DMS153 treated with DMSO at 0.1 percent for 48 hours (cell line): ENCODE measurements around the gene UBE2O.
"Not testable (repeated sequence)": the region's sequence is repeated elsewhere in the genome, so short reads cannot be mapped to it uniquely, and the experiment has no call there.

ENCODE experiments used
- DNase-seq: peaks from one replicate; lab custom pipeline; 2025; ENCODE audit not compliant: unreplicated experiment; lab: John Stamatoyannopoulos, UW

The UBE2O gene

DNA sequence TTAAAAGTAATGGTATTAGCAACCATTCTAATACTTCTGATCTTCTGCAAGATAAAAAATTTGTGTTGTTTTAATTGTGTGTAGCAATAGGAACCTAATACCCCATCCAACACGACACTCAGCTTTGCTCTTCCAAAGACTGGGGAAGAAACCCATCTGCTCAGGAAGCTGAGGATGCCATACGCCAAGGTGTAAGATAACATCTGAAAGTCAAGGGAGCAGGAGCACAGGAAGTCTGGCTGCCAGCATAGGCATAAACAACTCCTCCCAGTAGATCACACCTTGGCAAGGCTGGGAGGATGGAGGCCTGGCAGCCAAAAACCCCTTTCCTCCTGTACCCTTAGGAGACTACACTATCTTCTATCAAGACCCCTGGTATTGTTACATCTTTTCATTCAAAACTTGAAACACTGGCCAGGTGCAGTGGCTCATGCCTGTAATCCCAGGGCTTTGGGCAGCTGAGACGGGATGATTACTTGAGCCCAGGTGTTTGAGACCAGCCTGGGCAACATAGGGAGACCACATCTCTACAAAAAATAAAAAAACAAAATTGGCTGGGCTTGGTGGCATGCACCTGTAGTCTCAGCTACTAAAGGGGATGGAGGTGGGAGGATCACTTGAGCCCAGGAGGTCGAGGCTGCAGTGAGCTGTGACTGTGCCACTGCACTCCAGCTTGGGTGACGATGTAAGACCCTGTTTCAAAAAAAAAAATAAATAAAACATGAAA is 74.2 kb downstream of the UBE2O start:
- no peak for DNase-seq

DNA sequence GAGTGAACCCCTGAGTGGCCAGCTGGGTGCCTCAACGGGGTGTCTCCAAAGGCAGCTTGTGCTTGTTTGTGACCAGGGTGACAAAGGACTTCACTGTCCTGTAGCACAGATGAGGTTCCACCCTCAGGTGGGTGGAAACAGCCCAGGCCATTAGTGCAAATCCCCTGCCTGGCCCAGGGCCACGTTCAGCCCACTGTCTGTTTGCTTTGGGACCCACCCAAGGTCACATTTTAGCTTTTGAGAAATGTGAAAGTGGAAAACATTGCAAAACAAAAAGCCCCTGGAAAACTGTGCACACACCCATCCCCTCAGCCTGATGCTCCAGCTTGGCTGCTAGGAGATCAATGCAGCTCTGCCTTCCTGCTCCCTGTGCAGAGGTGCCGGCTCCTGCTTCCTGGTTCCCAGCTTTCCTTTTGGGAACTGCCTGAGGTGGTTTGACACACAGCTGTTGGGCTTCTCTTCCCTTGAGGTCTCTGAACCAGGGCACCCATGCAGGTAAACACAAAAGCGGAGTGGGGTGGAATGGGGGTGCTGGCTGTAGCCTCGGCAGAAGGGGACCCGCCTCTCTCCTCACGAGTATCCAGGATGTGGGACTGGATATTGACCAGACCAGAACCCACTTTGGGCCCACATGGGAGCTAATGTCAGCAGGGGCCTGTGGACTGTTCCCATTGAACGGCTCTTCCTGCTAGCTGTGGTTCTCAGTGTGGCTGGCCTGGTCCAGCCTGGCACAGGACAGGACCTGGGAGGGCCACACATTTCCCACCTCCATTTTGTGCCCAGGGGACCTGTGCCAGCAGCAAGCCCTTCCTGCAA is 76.4 kb downstream of the UBE2O start:
- DNase-seq, result no peak

DNA sequence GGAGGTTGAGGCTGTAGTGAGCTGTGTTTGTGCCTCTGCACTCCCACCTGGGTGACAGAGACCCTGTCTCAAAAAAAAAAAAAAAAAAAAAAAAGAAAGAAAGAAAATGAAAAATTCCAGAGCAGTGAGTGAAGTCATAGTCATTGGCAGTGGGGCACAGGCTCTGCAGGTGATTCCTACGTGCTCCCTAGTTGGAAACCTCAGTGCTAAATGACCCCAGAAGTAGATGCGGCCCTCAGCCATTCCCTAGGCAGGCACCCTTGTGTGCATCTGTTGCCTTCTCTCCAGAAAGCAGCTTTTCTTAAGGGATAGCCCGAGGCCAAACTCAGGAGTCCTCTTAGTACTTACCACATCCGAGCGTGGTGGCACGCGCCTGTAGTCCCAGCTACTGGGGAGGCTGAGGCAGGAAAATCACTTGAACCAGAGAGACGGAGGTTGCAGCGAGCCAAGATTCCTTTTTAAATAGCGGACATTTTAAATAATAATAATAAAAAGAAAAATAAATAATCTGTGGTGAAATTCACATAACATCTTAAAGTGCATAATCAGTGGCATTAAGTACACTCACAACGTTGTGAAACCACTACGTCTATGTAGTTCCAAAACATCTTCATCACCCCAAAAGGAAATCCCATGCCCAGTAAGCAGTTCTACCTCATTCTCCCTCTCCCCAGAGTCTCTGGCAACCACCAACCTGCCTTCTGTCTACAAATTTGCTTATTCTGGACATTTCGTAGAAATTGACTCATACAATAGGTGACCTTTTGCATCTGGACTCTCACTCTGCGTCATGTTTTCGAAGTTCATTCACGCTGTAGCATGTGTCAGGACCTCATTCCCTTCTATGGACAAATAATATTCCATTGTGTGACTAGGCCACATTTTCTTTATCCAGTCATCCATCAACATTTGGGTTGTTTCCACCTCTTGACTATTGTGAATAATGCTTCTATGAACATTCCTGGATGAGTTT is 81.0 kb downstream of the UBE2O start:
- DNase-seq, result no peak

DNA sequence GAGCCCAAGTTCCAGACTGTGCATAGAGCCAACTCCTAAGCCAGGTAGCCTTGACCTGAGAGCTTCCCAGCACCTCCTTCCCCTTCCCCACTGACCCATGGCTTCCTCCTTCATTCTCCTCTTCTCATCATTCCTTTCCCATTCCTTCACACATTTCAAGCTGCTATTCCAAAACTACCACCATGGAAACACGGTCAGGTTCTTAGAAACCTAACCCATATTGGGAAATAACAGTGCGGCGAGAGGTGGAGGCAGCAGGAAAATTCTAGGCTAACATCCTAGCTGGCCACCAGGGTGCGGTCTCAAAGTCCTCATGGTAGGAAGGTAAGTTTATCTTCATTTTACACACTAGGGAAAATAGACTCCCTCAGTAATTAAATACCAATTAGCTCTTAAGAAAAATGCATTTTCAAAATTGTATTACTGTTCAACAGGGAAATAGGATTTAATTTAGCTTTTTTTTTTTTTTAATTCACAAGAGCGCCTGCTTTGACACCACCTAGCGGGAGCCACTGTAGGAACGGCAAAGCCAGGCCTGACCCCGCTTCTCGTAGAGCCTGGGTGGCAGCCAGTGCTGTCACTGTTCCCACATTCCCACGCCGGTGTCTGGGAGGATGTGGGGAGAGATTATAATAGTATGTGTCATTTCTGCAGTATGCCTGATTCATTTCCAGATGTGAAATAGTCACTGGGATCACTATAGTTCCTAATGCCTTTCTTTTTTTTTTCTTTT is 82.5 kb downstream of the UBE2O start:
- DNase-seq, result no peak

DNA sequence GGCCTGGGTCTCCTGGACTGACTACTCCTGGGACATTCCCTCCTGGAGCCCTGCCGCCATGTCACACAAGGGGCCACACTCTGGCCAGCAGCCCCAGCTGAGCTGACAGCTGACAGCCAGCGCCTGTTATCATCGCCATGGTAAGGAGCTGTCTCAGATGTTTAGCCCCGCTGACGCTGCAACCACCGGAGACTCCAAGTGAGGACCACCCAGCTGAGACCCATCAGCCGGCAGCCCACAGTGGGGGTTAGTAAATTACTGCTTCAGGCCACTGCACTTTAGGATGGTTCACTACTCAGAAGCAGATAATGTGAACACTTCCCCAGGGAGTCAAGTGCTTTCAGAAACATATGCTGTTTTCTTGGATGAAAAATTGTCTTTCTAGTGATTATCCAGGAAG is 83.1 kb downstream of the UBE2O start:
- DNase-seq, result no peak

DNA sequence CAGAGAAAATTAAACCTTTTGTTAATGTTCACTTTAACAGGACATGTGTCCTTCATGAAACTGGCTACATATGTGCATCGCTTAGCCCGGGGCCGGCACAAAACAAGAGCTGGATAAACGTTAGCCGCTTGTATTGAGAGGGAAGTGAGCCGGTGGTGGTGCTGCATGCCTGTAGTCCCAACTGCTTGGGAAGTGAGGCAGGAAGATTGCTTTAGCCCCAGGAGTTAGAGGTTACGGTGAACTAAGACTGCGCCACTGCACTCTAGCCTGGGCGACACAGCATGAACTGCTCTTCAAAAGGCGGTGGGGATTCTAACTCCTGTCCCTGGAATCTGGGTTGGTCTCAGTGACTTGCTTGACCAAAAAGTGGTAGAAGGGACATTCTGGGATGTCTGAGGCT is 83.6 kb downstream of the UBE2O start:
- no peak for DNase-seq

DNA sequence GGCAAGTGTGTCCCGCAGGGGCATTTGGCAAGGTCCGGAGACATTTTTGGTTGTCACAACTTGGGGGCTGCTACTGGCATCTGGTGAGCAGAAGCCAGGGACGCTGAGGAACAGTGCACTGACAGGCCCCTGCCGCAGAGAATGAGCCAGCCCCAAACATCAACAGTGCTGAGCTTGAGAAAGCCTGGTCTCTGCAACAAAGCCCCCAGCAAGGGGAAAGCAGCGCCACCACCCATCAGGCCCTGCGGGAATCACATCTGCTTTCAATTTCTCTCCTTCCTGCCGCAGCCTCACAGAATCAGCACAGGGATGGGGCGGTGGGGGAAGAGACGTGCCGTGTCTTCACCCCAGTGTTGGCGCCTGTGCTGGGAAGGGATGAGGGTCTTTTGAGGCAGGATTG is 84.4 kb downstream of the UBE2O start:
- DNase-seq, result no peak

DNA sequence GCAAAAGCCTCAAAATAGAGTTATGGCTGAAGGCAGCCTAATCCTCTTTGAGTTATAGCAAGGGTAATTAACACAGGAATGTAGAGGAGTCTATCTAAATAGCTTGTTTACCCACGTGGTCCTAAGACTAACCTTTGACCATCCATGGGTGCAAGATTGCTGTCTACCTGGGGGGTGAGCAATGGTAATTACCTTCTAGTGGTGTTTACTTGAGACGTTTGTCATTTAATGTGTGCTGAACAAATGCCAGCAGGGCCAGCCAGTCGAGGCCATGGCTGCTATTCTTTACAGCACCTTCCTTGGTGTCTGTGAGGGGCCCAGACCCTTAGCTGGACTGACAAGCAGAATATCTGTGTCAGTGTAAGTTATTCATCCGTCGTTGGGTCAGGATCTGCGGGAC is 85.3 kb downstream of the UBE2O start:
- no peak for DNase-seq

DNA sequence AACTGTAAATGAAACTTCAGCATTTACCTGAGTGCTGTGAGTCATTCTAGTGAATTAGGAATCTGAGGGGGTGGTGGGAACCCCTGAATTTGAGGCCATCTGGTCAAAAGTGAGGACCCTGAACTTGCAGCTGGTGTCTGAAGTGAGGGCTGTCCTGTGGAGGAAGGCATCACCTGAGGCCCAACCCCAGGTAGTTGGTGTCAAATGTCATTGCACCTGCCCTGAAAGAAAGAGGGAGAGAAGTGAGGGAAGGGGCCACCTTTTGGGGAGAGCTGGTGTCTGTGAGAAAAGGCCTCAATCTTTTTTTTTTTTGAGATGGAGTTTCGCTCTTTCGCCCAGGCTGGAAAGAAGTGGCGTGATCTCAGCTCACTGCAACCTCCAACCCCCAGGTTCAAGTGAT is 86.7 kb downstream of the UBE2O start:
- no peak for DNase-seq

DNA sequence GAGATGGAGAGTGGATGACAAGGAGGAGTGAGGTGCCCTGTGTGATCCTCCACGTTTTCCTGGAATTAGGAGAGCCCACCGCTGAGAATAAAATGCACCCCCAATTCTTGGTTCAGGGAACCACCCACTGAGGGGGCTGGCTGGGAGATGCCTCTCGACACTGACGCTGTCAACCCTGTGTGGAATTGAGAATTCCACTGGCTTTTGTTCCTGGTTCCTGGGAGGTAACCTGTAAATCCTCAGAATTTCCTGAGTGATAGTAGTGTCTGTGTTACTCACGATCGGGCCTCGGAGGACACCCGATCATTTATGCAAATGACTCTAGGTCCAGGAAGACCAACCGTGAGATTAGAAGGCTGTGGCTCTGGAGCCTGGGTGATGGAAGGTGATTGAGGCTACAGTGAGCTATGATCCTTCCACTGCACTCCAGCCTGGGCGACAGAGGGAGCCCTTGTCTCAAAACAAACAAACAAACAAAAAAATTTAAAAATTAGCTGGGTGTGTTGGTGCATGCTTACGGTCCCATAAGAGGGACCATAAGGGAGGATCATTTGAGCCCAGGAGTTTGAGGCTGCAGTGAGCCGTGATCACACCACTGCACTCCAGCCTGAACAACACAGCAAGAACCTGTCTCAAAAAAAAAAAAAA is 87.6 kb downstream of the UBE2O start:
- DNase-seq, result no peak

DNA sequence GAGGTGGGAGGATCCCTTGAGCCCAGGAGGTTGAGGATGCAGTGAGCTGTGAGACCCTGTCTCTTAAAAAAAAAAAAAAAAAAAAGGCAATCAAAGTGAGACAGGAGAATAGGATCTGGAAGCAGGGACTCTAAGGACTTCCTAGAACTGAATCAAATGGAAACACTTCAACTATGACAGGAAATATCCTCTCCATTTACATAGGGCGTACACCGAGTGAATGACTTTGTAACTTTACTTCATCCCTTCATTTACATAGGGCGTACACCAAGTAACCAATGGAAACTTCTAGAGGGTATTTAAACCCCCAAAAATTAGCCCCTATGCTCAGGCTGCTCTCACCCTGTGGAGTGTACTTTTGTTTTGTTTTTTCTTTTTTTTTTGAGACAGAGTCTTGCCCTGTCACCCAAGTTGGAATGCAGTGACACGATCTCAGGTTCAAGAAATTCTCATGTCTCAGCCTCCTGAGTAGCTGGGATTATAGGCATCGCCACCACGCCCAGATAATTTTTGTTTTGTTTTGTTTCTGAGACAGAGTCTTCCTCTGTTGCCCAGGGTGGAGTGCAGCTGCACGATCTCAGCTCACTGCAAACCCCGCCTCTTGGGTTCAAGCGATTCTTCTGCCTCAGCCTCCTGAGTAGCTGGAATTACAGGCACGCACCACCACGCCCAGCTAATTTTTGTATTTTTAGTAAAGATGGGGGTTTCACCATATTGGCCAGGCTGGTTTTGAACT is 89.7 kb downstream of the UBE2O start:
- no peak for DNase-seq

DNA sequence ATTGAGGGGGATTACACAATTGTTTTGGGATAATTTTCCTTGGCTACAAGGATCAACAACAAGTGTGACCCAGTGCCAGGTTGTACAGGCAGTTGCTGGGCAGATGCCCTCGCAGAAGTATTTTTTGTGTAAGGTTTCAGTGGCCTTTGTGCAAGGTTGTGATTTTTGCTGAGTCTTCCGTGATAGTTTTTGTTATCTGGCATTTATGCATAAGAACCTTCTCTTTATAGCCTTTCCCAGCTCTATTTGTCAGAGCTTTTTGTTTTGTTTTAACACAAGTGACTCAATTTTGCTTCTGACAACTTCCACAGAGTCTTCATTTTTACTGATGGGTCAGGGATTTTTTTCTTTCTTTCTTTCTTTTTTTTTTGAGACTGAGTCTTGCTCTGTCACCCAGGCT is 92.5 kb downstream of the UBE2O start:
- DNase-seq, result no peak

DNA sequence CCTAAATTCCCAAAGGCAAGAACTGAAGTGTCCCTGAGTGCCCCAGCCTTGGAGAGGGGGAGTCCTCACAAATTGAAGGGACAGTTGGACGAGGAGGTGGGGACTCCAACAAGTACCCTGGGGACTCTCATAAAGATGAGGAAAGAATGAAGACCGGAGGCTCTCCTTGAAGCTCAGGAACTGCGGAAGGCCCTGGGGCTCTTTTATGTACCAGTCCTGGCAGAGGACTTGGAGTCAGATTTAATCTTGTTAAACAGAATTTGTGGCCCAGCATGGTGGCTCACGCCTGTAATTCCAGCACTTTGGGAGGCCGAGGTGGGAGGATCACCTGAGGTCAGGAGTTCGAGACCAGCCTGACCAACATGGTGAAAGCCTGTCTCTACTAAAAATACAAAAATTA is 93.2 kb downstream of the UBE2O start:
- not testable (repeated sequence) for DNase-seq

DNA sequence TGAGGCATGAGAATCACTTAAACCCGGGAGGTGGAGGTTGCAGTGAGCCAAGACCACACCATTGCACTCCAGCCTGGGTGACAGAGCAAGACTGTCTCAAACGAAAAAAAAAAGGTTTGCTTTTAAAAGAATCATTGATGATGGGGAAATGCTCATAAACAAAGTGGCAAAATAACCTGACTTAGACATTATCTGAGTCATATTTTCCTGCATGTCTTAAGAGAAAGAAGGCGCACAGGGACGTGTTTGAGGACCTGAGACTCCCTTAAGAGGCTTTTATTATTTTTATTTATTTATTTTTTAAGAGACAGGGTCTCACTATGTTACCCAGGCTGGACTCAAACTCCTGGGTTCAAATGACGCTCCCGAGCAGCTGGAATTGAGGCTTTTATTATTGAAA is 93.6 kb downstream of the UBE2O start:
- no peak for DNase-seq

DNA sequence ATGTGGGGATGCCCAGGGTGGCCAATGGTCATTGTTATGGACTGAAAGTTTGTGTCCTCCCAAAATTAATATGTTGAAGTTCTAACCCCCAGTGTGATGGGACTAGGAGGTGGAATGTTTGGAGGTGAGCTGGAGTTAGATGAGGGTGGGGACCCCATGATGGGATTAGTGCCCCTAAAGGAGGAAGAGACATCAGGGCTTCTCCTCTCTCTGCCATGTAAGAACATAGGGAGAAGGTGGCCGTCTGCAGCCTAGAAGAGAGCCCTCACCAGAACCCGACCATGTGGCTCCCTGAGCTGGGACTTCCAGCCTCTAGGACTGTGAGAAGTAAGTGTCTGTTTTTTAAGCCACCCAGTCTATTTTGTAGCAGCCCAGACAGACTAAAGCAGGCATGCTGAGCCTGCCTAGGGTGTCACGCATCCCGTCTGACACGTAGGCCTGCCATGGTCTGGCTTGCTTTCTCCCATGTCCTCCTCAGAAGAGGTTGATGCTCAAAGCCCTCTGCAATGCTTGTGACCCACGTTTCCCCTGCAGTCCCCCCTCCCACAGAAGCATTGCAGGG is 95.3 kb downstream of the UBE2O start:
- DNase-seq, result no peak

DNA sequence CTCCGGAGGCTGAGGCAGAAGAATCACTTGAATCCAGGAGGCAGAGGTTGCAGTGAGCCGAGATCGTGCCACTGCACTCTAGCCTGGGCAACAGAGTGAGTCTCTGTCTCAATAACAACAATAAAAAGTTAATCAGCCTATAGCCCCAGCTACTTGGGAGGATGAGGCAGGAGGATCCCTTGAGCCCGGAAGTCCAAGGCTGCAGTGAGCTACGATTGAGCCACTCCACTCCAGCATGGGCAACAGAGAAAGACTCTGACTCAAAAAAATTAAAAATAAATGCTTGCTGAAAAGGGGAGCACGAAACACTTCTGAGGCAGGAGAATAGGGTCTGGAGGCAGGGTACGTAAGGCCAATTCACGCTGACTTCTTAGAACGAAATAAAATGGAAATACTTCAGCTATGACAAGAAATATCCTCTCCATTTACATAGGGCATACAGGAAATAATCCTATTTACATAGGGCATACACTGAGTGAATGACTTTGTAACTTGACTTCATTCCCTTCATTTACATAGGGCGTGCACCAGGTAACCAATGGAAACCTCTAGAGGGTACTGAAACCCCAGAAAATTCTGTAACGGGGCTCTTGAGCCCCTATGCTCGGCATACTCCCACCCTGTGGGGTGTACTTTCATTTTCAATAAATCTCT is 96.0 kb downstream of the UBE2O start:
- no peak for DNase-seq

DNA sequence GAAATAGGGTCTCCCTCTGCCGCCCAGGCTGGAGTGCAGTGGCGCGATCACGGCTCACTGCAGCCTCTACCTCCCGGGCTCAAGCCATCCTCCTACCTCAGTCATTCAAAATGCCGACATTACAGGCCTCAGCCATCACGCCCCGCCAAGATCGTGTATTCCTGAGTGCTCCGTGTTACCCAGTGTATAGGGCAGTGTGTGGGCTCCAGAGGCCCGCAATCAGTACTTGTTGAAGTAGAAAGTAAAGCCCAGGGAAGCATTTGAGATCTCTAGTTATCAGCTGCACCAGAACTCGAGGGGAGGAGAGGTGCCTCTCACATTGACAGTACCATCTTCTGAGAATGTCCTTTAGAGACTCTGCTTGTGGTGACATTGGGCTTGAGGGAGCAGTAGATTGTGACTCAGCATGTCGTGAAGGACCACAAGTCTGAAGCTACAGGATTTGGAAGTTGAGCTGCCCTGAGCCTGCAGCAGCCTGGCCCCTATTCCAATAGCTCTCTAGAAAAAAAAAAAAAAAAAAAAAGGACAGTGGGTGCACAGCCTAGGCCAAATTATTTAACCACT is 98.1 kb downstream of the UBE2O start:
- no peak for DNase-seq

DNA sequence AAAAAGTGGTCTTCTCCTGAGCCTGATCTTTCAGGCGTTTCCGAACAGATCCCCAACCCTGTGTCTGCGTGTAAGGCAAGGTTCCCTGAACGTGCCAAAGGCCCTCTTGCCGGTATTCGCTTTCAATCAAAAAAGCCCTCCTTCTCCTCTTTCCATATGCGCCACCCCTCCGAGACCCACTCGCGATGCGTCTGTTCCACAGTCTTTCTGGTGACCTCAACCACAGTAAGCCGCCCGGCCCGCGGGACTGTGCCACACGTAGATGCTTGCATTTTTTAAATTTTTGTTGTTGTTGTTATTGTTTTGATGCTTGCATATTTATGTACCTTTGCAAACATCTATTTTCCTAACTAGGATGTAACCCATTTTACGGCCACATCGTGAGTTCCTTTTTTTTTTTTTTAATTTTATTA is 98.6 kb downstream of the UBE2O start:
- DNase-seq, result no peak
